Activated gamma-delta T cell treated with Interleukin-2 at 50 U/mL for 16 hours (primary cell): ENCODE measurements around the gene PARP1.

Source experiments
- DNase-seq: peaks from one replicate; pipeline ENCODE4 v3.0.0-alpha.2; 2020

The PARP1 gene

GRCh38 chr1:226404904-226405222 is 3.0 kb downstream of the PARP1 start:
- no peak for DNase-seq

- no peak for DNase-seq
Observed at GRCh38 chr1:226404063-226404903, 3.6 kb downstream of the PARP1 start.

GRCh38 chr1:226403201-226404034 is 4.5 kb downstream of the PARP1 start:
- no peak for DNase-seq

- no peak for DNase-seq
Observed at GRCh38 chr1:226402739-226403165, 5.1 kb downstream of the PARP1 start.

- DNase-seq = no peak
Observed at GRCh38 chr1:226401355-226402303, 6.3 kb downstream of the PARP1 start.

- DNase-seq = no peak
Observed at GRCh38 chr1:226400519-226401354, 7.2 kb downstream of the PARP1 start.

GRCh38 chr1:226397955-226398636 is 9.8 kb downstream of the PARP1 start:
- no peak for DNase-seq

- no peak for DNase-seq
Observed at GRCh38 chr1:226397011-226397926, 10.6 kb downstream of the PARP1 start.

- DNase-seq = no peak
Observed at GRCh38 chr1:226395753-226396152, 12.1 kb downstream of the PARP1 start.

GRCh38 chr1:226394462-226394861 is 13.4 kb downstream of the PARP1 start:
- DNase-seq = no peak

- no peak for DNase-seq
Observed at GRCh38 chr1:226390681-226391080, 17.2 kb downstream of the PARP1 start.

GRCh38 chr1:226388131-226388530 is 19.8 kb downstream of the PARP1 start:
- DNase-seq = no peak

GRCh38 chr1:226384717-226385116 is 23.2 kb downstream of the PARP1 start:
- DNase-seq = no peak

- no peak for DNase-seq
Observed at GRCh38 chr1:226384040-226384439, 23.9 kb downstream of the PARP1 start.

- DNase-seq = no peak
Observed at GRCh38 chr1:226382030-226382429, 25.9 kb downstream of the PARP1 start.

GRCh38 chr1:226381226-226381998 is 26.5 kb downstream of the PARP1 start:
- no peak for DNase-seq

- no peak for DNase-seq
Observed at GRCh38 chr1:226378071-226378470, 29.8 kb downstream of the PARP1 start.

- no peak for DNase-seq
Observed at GRCh38 chr1:226376300-226376699, 31.6 kb downstream of the PARP1 start.

GRCh38 chr1:226373376-226373775 is 34.5 kb downstream of the PARP1 start:
- DNase-seq = no peak
